WTC11 (cell line): ENCODE results near the gene ZFP3. TPM values are rescaled to one million over a fixed set of nuclear protein-coding genes. Genes with fewer than 3 reads are reported as not detected.
"Not testable (repeated sequence)": the region's sequence is repeated elsewhere in the genome, so short reads cannot be mapped to it uniquely, and the experiment has no call there.

ENCODE experiments used
- ATAC-seq: fragments of 200-7000 bp; cut with Tn5 transposase; 2 replicates; pipeline ENCODE4 v1.10.0; 2021; ENCODE audit warnings: mild to moderate bottlenecking, moderate library complexity
- Bru-seq: library from RNA; stranded (reverse); fragments of 400-500 nt; gene quantifications from one replicate; lab custom pipeline; 2021; lab: Mats Ljungman, UMichigan
- CTCF ChIA-PET: fragments of 300-600 bp; sonication (Branson Sonifier 250); formaldehyde crosslinking; loops from one replicate; lab custom pipeline; 2021; ENCODE audit warnings: antibody characterized with exemption; lab: Charles Lee
- POLR2A ChIA-PET: fragments of 350-600 bp; sonication (Branson Sonifier 250); formaldehyde crosslinking; loops from one replicate; lab custom pipeline; 2021; ENCODE audit warnings: antibody characterized with exemption; lab: Charles Lee
- DNase-seq: peaks from one replicate; pipeline ENCODE4 v3.0.0; 2021; ENCODE audit warnings: low spot score
- H3K27ac Mint-ChIP-seq: 2 replicates; pipeline ENCODE4 v1.8.0; 2021; ENCODE audit warnings: mixed read lengths
- H3K27me3 Mint-ChIP-seq: 2 replicates; pipeline ENCODE4 v1.8.0; 2021; ENCODE audit warnings: low read depth, mild to moderate bottlenecking, moderate library complexity, mixed read lengths
- H3K36me3 Mint-ChIP-seq: 2 replicates; pipeline ENCODE4 v1.8.0; 2021; ENCODE audit warnings: mixed read lengths
- H3K4me1 Mint-ChIP-seq: 2 replicates; pipeline ENCODE4 v1.8.0; 2022; ENCODE audit warnings: mixed read lengths
- H3K4me3 Mint-ChIP-seq: 2 replicates; pipeline ENCODE4 v1.8.0; 2021; ENCODE audit warnings: mild to moderate bottlenecking, moderate library complexity, mixed read lengths
- H3K9me3 Mint-ChIP-seq: 2 replicates; pipeline ENCODE4 v1.8.0; 2021; ENCODE audit warnings: mixed read lengths
- AR ChIP-seq: fragments of 250-450 bp; sonication (Bioruptor Pico); IDR thresholded peaks from 2 replicates; pipeline ENCODE4 v1.9.0; 2021; ENCODE audit warnings: mild to moderate bottlenecking
- FOXP1 ChIP-seq: sonication (generic); formaldehyde crosslinking; IDR thresholded peaks from 2 replicates; pipeline ENCODE4 v1.8.0; 2022; ENCODE audit warnings: missing genetic modification reagents, mild to moderate bottlenecking, moderate library complexity, borderline replicate concordance
- GABPB1 ChIP-seq: sonication (generic); formaldehyde crosslinking; IDR thresholded peaks from 2 replicates; pipeline ENCODE4 v1.8.1; 2023; ENCODE audit warnings: mild to moderate bottlenecking, missing genetic modification reagents
- MAX ChIP-seq: sonication (generic); formaldehyde crosslinking; IDR thresholded peaks from 2 replicates; pipeline ENCODE4 v1.8.0; 2022; ENCODE audit warnings: mild to moderate bottlenecking, missing genetic modification reagents
- NFYB ChIP-seq: sonication (generic); formaldehyde crosslinking; conservative IDR thresholded peaks from 2 replicates; pipeline ENCODE4 v1.8.0; 2022; ENCODE audit warnings: low read depth, missing genetic modification reagents
- NR1H2 ChIP-seq: sonication (generic); formaldehyde crosslinking; IDR thresholded peaks from 2 replicates; pipeline ENCODE4 v1.9.0; 2021; ENCODE audit warnings: mild to moderate bottlenecking, moderate library complexity, missing genetic modification reagents
- TEAD4 ChIP-seq: sonication (generic); formaldehyde crosslinking; IDR thresholded peaks from 2 replicates; pipeline ENCODE4 v1.8.0; 2022; ENCODE audit warnings: mild to moderate bottlenecking, missing genetic modification reagents
- USF2 ChIP-seq: sonication (generic); formaldehyde crosslinking; IDR thresholded peaks from 2 replicates; pipeline ENCODE4 v1.8.1; 2023; ENCODE audit warnings: mild to moderate bottlenecking, missing genetic modification reagents, moderate library complexity
- ZNF281 ChIP-seq: sonication (generic); formaldehyde crosslinking; IDR thresholded peaks from 2 replicates; pipeline ENCODE4 v1.8.0; 2023; ENCODE audit warnings: mild to moderate bottlenecking, missing genetic modification reagents
- ZNF396 ChIP-seq: fragments of 250-450 bp; sonication (Bioruptor Pico); IDR thresholded peaks from 2 replicates; pipeline ENCODE4 v1.8.0; 2021; ENCODE audit warnings: mild to moderate bottlenecking, moderate library complexity, borderline replicate concordance
- long read RNA-seq, 3 experiments: library from RNA in 1 of 3; library from capped mRNA in 1 of 3; library from polyadenylated mRNA in 1 of 3; unstranded in 2 of 3; stranded (forward) in 1 of 3; transcript quantifications; one replicate each; pipeline ENCODE4 v2.0.0, GENCODE V29; 2021
- total RNA-seq: library from RNA; stranded (reverse); gene quantifications from 3 replicates; pipeline ENCODE4 v1.2.3, GENCODE V29; 2021
- TF ChIP-seq, protein P1 (sequence below): sonication (generic); formaldehyde crosslinking; IDR thresholded peaks from 2 replicates; pipeline ENCODE4 v1.8.0; 2023; ENCODE audit warnings: missing genetic modification reagents, mild to moderate bottlenecking, borderline replicate concordance
- TF ChIP-seq, protein P2 (sequence below): sonication (generic); formaldehyde crosslinking; IDR thresholded peaks from 2 replicates; pipeline ENCODE4 v1.8.0; 2022; ENCODE audit warnings: mild to moderate bottlenecking, missing genetic modification reagents

ZFP3 gene
- 0.39 to 0.71 TPM (median 0.66 TPM) in 3 replicates for total RNA-seq
- percentile 48 among the genes with signal in this experiment for Bru-seq, nascent RNA
- long read RNA-seq, experiment 1, full-length matches to known transcripts, result 2 of 4 reads
- long read RNA-seq, experiment 1, partial matches to known transcripts, result 0 of 4 reads
- long read RNA-seq, experiment 1, other reads (novel, unspliced or antisense), result 2 of 4 reads
- long read RNA-seq, experiment 2, result 0 reads
- long read RNA-seq, experiment 3, full-length matches to known transcripts, result 1 of 1 reads
- long read RNA-seq, experiment 3, partial matches to known transcripts, result 0 of 1 reads
- long read RNA-seq, experiment 3, other reads (novel, unspliced or antisense), result 0 of 1 reads

- Mint-ChIP-seq H3K4me1 (peaks cover 15% of the 10 kb centered on the region), H3K27me3 (peaks cover 43% of the 10 kb centered on the region), H3K36me3 (no peaks in the 10 kb centered on the region), H3K4me3 (peak within 1 kb of the TSS; percentile 63), H3K9me3 (peaks cover 4% of the 10 kb centered on the region; the same call in 1 of the 2 replicates), H3K27ac (peak within 1 kb of the TSS; percentile 20; the same call in 1 of the 2 replicates)
- CTCF ChIA-PET, result interaction anchor here (0.7 to 1.4 kb wide), 2 partner anchors 10 to 175 kb away, joined by 3 read pairs; partner anchors contain the start of gene CHRNE
- DNase-seq (peak; percentile 58), ATAC-seq (peak; percentile 76)
- TF ChIP-seq, protein P1, sequence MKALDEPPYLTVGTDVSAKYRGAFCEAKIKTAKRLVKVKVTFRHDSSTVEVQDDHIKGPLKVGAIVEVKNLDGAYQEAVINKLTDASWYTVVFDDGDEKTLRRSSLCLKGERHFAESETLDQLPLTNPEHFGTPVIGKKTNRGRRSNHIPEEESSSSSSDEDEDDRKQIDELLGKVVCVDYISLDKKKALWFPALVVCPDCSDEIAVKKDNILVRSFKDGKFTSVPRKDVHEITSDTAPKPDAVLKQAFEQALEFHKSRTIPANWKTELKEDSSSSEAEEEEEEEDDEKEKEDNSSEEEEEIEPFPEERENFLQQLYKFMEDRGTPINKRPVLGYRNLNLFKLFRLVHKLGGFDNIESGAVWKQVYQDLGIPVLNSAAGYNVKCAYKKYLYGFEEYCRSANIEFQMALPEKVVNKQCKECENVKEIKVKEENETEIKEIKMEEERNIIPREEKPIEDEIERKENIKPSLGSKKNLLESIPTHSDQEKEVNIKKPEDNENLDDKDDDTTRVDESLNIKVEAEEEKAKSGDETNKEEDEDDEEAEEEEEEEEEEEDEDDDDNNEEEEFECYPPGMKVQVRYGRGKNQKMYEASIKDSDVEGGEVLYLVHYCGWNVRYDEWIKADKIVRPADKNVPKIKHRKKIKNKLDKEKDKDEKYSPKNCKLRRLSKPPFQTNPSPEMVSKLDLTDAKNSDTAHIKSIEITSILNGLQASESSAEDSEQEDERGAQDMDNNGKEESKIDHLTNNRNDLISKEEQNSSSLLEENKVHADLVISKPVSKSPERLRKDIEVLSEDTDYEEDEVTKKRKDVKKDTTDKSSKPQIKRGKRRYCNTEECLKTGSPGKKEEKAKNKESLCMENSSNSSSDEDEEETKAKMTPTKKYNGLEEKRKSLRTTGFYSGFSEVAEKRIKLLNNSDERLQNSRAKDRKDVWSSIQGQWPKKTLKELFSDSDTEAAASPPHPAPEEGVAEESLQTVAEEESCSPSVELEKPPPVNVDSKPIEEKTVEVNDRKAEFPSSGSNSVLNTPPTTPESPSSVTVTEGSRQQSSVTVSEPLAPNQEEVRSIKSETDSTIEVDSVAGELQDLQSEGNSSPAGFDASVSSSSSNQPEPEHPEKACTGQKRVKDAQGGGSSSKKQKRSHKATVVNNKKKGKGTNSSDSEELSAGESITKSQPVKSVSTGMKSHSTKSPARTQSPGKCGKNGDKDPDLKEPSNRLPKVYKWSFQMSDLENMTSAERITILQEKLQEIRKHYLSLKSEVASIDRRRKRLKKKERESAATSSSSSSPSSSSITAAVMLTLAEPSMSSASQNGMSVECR (CRISPR knock-in tag), result peak; percentile 69; the same call in 1 of the 2 replicates
- TF ChIP-seq TEAD4 (CRISPR knock-in tag), result no peak
- TF ChIP-seq, protein P2, sequence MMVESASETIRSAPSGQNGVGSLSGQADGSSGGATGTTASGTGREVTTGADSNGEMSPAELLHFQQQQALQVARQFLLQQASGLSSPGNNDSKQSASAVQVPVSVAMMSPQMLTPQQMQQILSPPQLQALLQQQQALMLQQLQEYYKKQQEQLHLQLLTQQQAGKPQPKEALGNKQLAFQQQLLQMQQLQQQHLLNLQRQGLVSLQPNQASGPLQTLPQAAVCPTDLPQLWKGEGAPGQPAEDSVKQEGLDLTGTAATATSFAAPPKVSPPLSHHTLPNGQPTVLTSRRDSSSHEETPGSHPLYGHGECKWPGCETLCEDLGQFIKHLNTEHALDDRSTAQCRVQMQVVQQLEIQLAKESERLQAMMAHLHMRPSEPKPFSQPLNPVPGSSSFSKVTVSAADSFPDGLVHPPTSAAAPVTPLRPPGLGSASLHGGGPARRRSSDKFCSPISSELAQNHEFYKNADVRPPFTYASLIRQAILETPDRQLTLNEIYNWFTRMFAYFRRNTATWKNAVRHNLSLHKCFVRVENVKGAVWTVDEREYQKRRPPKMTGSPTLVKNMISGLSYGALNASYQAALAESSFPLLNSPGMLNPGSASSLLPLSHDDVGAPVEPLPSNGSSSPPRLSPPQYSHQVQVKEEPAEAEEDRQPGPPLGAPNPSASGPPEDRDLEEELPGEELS (CRISPR knock-in tag), result 0 out of 2 replicates have a peak, but pooled peaks have one; percentile 38
- no peak for TF ChIP-seq NR1H2
- TF ChIP-seq GABPB1 (CRISPR knock-in tag), result no peak
- TF ChIP-seq MAX (CRISPR knock-in tag), result peak; percentile 77
- peak; percentile 26; the same call in 1 of the 2 replicates for TF ChIP-seq USF2
- peak; percentile 61 for TF ChIP-seq NFYB
- POLR2A ChIA-PET, result interaction anchor here (0.6 to 1.0 kb wide), 3 partner anchors 8 to 1676 kb away, joined by 3 to 6 read pairs (median 4); no protein-coding TSS in a partner anchor
Measured at GRCh38 chr17:5078106-5079028, at the start of gene ZFP3. TSS of gene ZFP3 (plus strand) at chr17:5078467. CDS start at chr17:5091505, 13,038 bp downstream.

DNA sequence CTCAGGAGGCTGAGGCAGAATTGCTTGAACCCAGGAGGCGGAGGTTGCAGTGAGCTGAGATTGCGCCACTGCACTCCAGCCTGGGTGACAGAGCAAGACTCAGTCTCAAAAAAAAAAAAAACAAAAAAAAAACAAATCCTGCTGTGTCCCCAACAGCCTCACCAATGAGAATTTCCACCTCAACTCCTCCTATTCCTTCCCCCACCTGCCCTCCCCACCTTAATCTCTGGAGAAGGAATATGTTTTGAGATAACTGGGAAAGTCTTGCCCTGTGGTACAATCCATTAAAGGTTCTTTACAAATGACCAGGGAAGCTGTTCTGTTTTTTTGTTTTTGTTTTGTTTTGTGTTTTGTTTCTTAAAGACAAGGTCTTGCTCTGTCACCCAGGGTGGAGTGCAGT lies 48.1 kb upstream of the ZFP3 start:
- CTCF ChIA-PET, result interaction anchor here (0.6 to 2.4 kb wide), 2 partner anchors 29 to 32 kb away, joined by 5 to 12 read pairs; no protein-coding TSS in a partner anchor
- H3K9me3 Mint-ChIP-seq, result not testable (repeated sequence)

GRCh38 chr17:5031365-5032082 lies 46.7 kb upstream of the ZFP3 start:
- H3K4me1 Mint-ChIP-seq, result no peaks in the 10 kb centered on the region
- no peaks in the 10 kb centered on the region for H3K9me3 Mint-ChIP-seq
- peaks cover 26% of the 10 kb centered on the region for H3K27me3 Mint-ChIP-seq
- H3K36me3 Mint-ChIP-seq, result no peaks in the 10 kb centered on the region
- no peak overlapping the region for H3K27ac Mint-ChIP-seq
- H3K4me3 Mint-ChIP-seq, result peak overlapping the region; percentile 66
- ChIA-PET CTCF (interaction anchor here (0.7 to 1.8 kb wide), 6 partner anchors 9 to 80 kb away, joined by 3 to 6 read pairs (median 4); partner anchors contain the start of gene ZNF232), POLR2A (no interaction called here)
- ATAC-seq, result peak; percentile 62
- peak; percentile 85 for DNase-seq
- TF ChIP-seq FOXP1 (no peak), ZNF281 (CRISPR knock-in tag) (no peak), AR (CRISPR knock-in tag) (no peak), ZNF396 (CRISPR knock-in tag) (no peak)

More for the DNA sequence above, 48.1 kb upstream of the ZFP3 start:
- DNase-seq, H3K4me1 Mint-ChIP-seq, H3K27ac Mint-ChIP-seq, ATAC-seq, H3K4me3 Mint-ChIP-seq, POLR2A ChIA-PET, H3K36me3 Mint-ChIP-seq: not testable (repeated sequence)
- H3K27me3 Mint-ChIP-seq, result peaks cover 25% of the 10 kb centered on the region
